GM10248 (cell line): Measurements from ENCODE around the gene TYRO3.

Experiments
- CTCF ChIA-PET: fragments of 300-600 bp; sonication (Branson Sonifier 250); formaldehyde crosslinking; extraction: SDS; loops from one replicate; lab custom pipeline; 2021; ENCODE audit warnings: antibody characterized with exemption; lab: Yijun Ruan, JAX
- POLR2A ChIA-PET: fragments of 350-650 bp; sonication (Branson Sonifier 250); formaldehyde crosslinking; extraction: SDS; loops from one replicate; lab custom pipeline; 2020; ENCODE audit warnings: antibody characterized with exemption; lab: Yijun Ruan, JAX
- DNase-seq: peaks from one replicate; pipeline ENCODE4 v3.0.0; 2012; ENCODE audit errors: extremely low spot score
- CTCF ChIP-seq: IDR thresholded peaks from 2 replicates; pipeline ENCODE4 v1.5.1; 2012; ENCODE audit warnings: mild to moderate bottlenecking, low read depth; ENCODE audit errors: extremely low read depth, missing control alignments, control extremely low read depth

The TYRO3 gene

GRCh38 chr15:41573396-41573795 is 14.4 kb downstream of the TYRO3 start:
- no peak for TF ChIP-seq CTCF
- ChIA-PET POLR2A (no interaction called here), CTCF (interaction anchor here (1.2 kb wide), 1 partner anchor 15 kb away, joined by 6 read pairs; no protein-coding TSS in a partner anchor)
- DNase-seq: peak; percentile 2

- no peak for DNase-seq
- CTCF ChIA-PET: interaction anchor here (1.2 to 1.7 kb wide), 2 partner anchors 29 to 331 kb away, joined by 3 read pairs; no protein-coding TSS in a partner anchor
- no peak for TF ChIP-seq CTCF
- POLR2A ChIA-PET: no interaction called here
Observed at GRCh38 chr15:41574158-41574557, 15.1 kb downstream of the TYRO3 start.

- DNase-seq: no peak
- ChIA-PET POLR2A (no interaction called here), CTCF (interaction anchor here (1.2 to 1.7 kb wide), 3 partner anchors 10 to 329 kb away, joined by 3 to 4 read pairs (median 3); no protein-coding TSS in a partner anchor)
- no peak for TF ChIP-seq CTCF
Observed at GRCh38 chr15:41575282-41575681, 16.3 kb downstream of the TYRO3 start.

GRCh38 chr15:41577863-41578735 is 19.1 kb downstream of the TYRO3 start:
- DNase-seq: no peak
- no peak for TF ChIP-seq CTCF
- POLR2A ChIA-PET: no interaction called here
- CTCF ChIA-PET: interaction anchor here (1.2 to 1.5 kb wide), 2 partner anchors 25 to 32 kb away, joined by 3 to 4 read pairs; no protein-coding TSS in a partner anchor

- ChIA-PET CTCF (interaction anchor here (1.1 to 1.5 kb wide), 2 partner anchors 21 to 32 kb away, joined by 3 to 6 read pairs; no protein-coding TSS in a partner anchor), POLR2A (no interaction called here)
- no peak for DNase-seq
- TF ChIP-seq CTCF: no peak
Observed at GRCh38 chr15:41578736-41579383, 19.8 kb downstream of the TYRO3 start.

GRCh38 chr15:41581110-41581509 is 22.1 kb downstream of the TYRO3 start:
- no peak for DNase-seq
- ChIA-PET CTCF (interaction anchor here (0.8 to 3.3 kb wide), 5 partner anchors 13 to 231 kb away, joined by 3 to 12 read pairs (median 3); no protein-coding TSS in a partner anchor), POLR2A (no interaction called here)
- TF ChIP-seq CTCF: peak; percentile 13
